ENCODE results near the gene CITED2.
A peak's percentile ranks its signal among the peaks of the same experiment; 100 is the strongest.

Gene CITED2

GRCh38 chr6:139375226-139376016, 973 bp upstream of the CITED2 start (continued):
- TF ChIP-seq ZBTB48 (tag by site-specific recombination; IDR thresholded peaks at IDR 0.05), result peak; percentile 98
- TF ChIP-seq, protein P1, sequence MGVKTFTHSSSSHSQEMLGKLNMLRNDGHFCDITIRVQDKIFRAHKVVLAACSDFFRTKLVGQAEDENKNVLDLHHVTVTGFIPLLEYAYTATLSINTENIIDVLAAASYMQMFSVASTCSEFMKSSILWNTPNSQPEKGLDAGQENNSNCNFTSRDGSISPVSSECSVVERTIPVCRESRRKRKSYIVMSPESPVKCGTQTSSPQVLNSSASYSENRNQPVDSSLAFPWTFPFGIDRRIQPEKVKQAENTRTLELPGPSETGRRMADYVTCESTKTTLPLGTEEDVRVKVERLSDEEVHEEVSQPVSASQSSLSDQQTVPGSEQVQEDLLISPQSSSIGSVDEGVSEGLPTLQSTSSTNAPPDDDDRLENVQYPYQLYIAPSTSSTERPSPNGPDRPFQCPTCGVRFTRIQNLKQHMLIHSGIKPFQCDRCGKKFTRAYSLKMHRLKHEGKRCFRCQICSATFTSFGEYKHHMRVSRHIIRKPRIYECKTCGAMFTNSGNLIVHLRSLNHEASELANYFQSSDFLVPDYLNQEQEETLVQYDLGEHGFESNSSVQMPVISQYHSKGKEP (tag by site-specific recombination; IDR thresholded peaks at IDR 0.05), result peak; percentile 95
- no peak for TF ChIP-seq ZBTB49 (tag by site-specific recombination; IDR thresholded peaks at IDR 0.05; ENCODE audit: low read depth)
- TF ChIP-seq ZNF48 (tag by site-specific recombination; IDR thresholded peaks at IDR 0.05), result no peak
- TF ChIP-seq ZNF639 (tag by site-specific recombination; IDR thresholded peaks at IDR 0.05), result peak; percentile 61; the same call in 1 of the 2 replicates
- no peak for TF ChIP-seq ZNF664 (tag by site-specific recombination; IDR thresholded peaks at IDR 0.05)
- TF ChIP-seq SCRT2 (tag by site-specific recombination; IDR thresholded peaks at IDR 0.05), result peak; percentile 66; the same call in 1 of the 2 replicates
- no peak for TF ChIP-seq ZNF677 (tag by site-specific recombination; IDR thresholded peaks at IDR 0.05)
- TF ChIP-seq MEIS1 (CRISPR knock-in tag; IDR thresholded peaks at IDR 0.05; ENCODE audit: borderline replicate concordance), result no peak
- TF ChIP-seq, protein P2, sequence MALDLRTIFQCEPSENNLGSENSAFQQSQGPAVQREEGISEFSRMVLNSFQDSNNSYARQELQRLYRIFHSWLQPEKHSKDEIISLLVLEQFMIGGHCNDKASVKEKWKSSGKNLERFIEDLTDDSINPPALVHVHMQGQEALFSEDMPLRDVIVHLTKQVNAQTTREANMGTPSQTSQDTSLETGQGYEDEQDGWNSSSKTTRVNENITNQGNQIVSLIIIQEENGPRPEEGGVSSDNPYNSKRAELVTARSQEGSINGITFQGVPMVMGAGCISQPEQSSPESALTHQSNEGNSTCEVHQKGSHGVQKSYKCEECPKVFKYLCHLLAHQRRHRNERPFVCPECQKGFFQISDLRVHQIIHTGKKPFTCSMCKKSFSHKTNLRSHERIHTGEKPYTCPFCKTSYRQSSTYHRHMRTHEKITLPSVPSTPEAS (tag by site-specific recombination; IDR thresholded peaks at IDR 0.05), result peak; percentile 20; the same call in 1 of the 2 replicates
- 0 out of 2 replicates have a peak, but pooled peaks have one; percentile 25 for TF ChIP-seq ZBTB7A (tag by site-specific recombination; IDR thresholded peaks at IDR 0.05; ENCODE audit: low read depth)
- TF ChIP-seq SP3 (tag by site-specific recombination; IDR thresholded peaks at IDR 0.05), result peak; percentile 51
- TF ChIP-seq, protein P3, sequence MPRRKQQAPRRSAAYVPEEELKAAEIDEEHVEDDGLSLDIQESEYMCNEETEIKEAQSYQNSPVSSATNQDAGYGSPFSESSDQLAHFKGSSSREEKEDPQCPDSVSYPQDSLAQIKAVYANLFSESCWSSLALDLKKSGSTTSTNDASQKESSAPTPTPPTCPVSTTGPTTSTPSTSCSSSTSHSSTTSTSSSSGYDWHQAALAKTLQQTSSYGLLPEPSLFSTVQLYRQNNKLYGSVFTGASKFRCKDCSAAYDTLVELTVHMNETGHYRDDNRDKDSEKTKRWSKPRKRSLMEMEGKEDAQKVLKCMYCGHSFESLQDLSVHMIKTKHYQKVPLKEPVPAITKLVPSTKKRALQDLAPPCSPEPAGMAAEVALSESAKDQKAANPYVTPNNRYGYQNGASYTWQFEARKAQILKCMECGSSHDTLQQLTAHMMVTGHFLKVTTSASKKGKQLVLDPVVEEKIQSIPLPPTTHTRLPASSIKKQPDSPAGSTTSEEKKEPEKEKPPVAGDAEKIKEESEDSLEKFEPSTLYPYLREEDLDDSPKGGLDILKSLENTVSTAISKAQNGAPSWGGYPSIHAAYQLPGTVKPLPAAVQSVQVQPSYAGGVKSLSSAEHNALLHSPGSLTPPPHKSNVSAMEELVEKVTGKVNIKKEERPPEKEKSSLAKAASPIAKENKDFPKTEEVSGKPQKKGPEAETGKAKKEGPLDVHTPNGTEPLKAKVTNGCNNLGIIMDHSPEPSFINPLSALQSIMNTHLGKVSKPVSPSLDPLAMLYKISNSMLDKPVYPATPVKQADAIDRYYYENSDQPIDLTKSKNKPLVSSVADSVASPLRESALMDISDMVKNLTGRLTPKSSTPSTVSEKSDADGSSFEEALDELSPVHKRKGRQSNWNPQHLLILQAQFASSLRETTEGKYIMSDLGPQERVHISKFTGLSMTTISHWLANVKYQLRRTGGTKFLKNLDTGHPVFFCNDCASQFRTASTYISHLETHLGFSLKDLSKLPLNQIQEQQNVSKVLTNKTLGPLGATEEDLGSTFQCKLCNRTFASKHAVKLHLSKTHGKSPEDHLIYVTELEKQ (tag by site-specific recombination; IDR thresholded peaks at IDR 0.05; ENCODE audit: borderline replicate concordance), result no peak
- TF ChIP-seq GLIS2 (tag by site-specific recombination; IDR thresholded peaks at IDR 0.05), result no peak
- 0 out of 2 replicates have a peak, but pooled peaks have one; percentile 33 for TF ChIP-seq ZNF449 (tag by site-specific recombination; IDR thresholded peaks at IDR 0.05)
- TF ChIP-seq SCRT1 (tag by site-specific recombination; IDR thresholded peaks at IDR 0.05; ENCODE audit: borderline replicate concordance), result peak; percentile 51; the same call in 1 of the 2 replicates
- TF ChIP-seq INSM2 (tag by site-specific recombination; IDR thresholded peaks at IDR 0.05), result peak; percentile 69; the same call in 1 of the 2 replicates
- TF ChIP-seq ZNF624 (tag by site-specific recombination; IDR thresholded peaks at IDR 0.05), result no peak
- TF ChIP-seq ZNF658 (tag by site-specific recombination; IDR thresholded peaks at IDR 0.05), result no peak
- TF ChIP-seq, protein P4, sequence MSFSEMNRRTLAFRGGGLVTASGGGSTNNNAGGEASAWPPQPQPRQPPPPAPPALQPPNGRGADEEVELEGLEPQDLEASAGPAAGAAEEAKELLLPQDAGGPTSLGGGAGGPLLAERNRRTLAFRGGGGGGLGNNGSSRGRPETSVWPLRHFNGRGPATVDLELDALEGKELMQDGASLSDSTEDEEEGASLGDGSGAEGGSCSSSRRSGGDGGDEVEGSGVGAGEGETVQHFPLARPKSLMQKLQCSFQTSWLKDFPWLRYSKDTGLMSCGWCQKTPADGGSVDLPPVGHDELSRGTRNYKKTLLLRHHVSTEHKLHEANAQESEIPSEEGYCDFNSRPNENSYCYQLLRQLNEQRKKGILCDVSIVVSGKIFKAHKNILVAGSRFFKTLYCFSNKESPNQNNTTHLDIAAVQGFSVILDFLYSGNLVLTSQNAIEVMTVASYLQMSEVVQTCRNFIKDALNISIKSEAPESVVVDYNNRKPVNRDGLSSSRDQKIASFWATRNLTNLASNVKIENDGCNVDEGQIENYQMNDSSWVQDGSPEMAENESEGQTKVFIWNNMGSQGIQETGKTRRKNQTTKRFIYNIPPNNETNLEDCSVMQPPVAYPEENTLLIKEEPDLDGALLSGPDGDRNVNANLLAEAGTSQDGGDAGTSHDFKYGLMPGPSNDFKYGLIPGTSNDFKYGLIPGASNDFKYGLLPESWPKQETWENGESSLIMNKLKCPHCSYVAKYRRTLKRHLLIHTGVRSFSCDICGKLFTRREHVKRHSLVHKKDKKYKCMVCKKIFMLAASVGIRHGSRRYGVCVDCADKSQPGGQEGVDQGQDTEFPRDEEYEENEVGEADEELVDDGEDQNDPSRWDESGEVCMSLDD (tag by site-specific recombination; IDR thresholded peaks at IDR 0.05), result peak; percentile 59; the same call in 1 of the 2 replicates
- TF ChIP-seq OVOL3 (tag by site-specific recombination; IDR thresholded peaks at IDR 0.05), result peak; percentile 36; the same call in 1 of the 2 replicates
